Measurements from ENCODE around the gene ATP23.

The ATP23 gene

DNA sequence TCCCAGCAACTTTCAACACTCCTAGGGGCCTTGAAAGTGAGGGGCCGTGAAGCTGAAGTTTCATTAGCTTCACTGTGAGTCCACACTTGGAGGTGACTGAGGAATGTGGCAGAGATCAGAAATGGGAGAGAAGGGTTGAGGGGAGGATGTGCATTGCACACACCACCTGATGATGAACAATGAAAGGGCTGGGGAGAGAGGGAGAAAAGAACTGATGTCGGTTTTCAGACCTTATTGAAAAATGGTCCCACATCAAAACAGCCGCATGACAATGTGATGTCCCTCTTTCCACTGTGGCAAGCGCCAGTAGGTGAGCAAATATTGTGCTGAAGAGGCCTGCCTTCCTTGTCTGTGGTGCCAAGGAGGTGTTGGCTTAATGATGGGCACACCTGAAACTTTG is 32.3 kb upstream of the ATP23 start:
- DNase-seq, result no peak

DNA sequence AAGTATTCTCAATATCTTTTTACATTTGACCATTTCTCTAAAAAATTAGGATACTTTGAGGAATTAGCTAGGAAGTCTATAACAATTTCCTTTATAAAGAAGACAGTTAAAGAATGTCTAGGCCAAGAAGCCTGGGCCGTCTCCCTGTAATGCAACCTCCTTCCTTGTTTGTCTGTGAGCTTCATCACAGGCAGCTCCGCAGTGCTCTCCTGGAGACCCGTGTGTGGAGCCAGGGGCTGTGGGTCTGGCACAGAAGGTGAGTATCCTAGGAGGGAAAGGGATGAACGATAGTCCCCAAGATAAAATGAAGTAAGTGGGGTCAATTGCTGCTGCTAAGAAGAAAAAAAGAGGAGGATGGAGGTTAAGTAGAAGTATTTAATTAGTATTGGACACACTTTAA is 31.8 kb upstream of the ATP23 start:
- DNase-seq, result no peak

GRCh38 chr12:57918147-57918546 is 23.2 kb upstream of the ATP23 start:
- no peak for DNase-seq

- no peak for DNase-seq
Measured at GRCh38 chr12:57927086-57927485, 14.3 kb upstream of the ATP23 start.

DNA sequence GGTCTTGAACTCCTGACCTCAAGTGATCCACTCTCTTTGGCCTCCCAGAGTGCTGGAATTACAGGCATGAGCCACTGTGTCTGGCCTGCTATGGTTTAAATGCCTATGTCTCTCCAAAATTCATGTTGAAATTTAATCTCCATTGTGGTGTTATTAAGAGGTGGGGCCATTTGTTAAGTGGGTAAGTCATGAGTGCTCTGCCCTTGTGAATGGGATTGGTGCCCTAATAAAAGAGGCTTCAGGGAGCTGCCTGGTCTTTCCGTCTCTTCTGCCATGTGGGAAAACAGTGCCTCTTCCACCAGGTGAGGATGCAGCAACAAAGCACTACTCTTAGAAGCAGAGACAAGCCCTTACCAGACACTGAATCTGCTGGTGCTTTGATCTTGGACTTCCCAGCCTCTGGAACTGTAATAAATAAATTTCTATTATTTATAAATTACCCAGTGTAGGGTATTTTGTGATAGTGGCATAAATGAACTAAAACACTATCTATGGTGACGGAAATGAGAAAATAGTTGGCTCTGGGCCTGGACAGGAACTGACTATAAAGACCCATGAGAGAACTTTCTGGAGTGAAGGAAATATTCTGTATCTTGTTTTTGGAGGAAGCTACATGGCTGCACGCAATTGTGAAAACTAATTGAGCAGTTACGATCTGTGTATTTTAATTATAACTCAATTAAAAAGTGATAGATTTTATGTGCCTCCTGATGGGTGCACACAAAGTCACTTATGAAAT is 12.1 kb upstream of the ATP23 start:
- DNase-seq, result no peak

- no peak for DNase-seq
Measured at GRCh38 chr12:57934819-57935218, 6.5 kb upstream of the ATP23 start.

DNA sequence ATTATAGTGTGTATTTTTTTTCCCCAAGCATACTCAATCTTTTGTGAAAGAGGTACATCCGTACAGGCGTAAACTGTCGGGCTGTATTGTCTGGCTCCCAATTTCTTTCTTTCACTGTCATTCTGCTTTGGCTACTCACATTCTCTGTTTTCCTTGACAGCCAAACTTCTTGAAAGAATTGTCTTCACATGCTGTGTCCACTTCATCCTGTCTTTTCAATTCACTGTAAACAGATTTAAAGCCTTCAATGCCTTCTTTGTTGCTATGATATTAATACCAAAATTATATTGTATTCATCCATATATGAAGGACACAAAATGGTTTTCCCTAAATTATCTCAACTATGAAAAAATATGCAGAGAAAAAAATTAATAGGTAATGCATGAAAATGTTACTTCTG is 6.0 kb upstream of the ATP23 start:
- DNase-seq, result no peak

DNA sequence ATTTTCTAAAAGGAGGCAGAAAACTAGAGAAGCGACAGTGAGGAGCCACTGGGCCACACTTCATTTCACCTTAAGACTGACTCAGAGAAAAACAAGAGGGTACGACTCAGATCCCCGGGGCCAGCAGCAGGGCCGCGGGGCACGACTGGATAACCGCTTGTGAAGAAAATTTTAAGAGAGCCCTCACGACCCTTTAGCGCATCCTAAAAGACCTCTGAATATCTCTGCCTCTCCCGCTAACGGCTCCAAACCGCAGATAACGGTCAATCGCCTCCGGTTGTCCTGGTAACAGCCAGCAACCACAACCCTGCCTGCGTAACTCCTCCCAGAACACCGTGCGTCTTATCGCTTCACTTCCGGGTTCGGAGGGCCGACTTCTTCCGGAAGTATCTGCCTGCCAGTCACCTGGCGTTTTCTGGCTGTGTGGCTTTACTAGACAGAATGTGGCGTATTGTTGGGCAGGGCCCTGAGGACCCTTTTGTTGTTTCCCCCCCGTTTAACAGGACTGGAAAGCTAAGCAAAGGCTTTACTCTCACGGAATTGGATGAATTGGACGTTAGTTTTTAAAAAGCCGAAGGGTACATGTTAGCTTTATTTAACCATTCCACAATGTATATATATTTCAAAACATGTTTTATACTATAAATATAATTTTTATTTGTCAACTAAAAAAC is 5.4 kb upstream of the ATP23 start:
- DNase-seq, result peak; percentile 94

DNA sequence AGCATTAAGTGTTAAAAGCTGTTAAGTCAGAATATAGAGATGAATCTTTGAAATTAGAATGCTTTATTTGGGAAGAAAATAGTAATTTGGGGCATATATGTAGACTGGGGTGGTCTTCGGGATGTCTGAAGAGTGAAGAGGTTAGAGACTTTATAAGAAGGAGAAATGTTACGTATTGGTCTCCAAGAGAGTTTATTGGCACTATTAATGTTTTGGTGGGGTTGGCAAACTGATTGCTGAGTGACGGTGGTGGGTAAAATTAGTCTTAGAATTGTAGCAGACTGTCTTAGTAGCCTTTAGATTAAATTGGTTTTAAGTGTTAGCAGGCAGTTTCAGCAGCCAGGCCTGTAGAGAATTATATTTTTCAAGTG is 4.9 kb upstream of the ATP23 start:
- DNase-seq, result no peak

DNA sequence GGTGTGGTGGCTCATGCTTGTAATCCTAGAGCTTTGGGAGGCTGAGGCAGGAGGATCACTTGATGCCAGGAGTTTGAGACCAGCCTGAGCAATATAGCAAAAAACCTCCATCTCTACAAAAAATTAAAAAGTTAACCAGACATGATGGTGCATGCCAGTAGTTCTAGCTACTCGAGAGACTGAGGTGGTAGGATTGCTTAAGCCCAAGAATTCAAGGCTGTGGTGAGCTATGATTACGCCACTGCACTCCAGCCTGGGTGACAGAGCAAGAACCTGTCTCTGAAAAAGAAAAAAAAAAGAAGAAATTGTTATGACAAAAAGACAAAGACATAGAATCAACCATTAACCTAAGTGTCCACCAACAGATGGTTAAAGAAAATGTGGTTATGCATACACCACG is 2.1 kb upstream of the ATP23 start:
- no peak for DNase-seq

GRCh38 chr12:57940052-57940914 is 1.1 kb upstream of the ATP23 start:
- DNase-seq, result no peak

DNA sequence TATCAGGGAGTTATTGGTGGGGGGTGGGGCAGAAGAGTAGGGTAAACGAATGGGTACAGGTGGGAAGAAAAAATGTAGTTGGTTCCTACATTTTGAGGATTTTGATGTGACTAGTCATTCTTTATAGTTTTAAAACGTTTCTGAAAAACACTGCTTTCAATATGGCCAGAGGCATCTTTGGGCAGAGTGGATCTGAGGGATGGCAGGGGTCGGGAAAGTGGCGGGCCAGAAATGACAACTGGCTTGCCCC is 527 bp upstream of the ATP23 start:
- no peak for DNase-seq

- DNase-seq, result no peak
Measured at GRCh38 chr12:57943438-57944080, 2.2 kb downstream of the ATP23 start.

- no peak for DNase-seq
Measured at GRCh38 chr12:57944313-57945023, 3.1 kb downstream of the ATP23 start.

DNA sequence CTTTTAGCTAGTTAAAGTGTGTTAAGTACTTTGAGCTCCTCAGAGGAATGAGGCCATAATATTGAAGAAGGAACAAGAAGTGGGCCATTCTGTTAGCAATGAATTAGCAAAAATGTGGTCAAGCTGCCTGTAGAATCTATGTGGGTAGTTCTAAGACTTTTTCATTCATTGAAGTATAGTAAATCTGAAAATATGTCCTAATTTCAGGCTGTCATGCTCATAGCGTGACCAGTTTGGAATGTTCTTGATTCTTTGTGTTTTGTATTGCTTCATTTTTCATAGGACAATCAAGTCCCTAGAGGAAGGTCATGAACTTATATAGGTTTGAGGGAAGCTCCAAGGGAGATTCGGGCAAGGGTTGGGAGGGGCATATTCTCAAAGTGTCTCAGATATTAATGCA is 11.4 kb downstream of the ATP23 start:
- DNase-seq, result no peak

DNA sequence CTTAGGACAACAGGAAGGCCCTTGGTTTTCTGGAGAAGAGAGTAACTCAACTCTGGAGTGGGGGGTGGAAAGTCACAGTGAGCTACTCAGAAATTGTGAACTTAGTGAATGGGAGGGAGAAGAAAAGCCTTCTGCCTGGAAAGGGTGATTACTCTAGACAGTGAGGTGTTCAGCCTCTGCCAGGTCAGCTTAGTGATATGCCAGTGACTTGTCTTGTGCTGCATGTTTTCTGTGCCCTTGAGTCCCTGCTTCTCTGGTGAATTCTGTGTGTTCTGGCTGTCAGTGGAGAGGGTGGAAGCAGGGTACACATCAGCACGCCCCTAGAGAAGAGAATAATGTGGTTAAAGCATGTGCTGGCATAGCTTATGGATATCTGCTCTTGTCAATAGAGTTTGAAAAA is 13.4 kb downstream of the ATP23 start:
- no peak for DNase-seq

DNA sequence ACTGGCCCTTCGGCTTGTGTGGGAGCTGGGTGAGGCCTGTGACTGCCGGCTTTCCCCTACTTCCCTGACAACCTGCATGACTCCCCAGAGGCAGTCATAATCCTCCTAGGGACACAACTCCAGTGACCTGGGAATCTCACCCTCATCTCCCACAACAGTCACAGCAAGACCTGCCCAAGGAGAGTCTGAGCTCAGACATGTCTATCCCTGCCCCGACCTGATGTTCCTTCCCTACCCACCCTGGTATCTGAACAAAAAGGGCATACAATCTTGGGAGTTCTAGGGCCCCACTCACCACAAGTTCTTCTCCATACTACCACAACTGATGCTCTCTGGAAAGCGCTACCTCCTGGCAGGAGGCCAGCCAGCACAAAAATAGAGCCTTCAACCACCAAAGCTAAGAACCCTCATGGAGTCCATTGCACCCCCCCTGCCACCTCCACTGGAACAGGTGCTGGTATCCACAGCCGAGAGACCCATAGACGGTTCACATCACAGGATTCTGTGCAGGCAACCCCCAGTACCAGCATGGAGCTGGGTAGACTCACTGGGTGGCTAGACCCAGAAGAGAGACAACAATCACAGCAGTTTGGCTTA is 16.8 kb downstream of the ATP23 start:
- no peak for DNase-seq

- DNase-seq, result no peak
Measured at GRCh38 chr12:57964421-57964820, 23.1 kb downstream of the ATP23 start.

DNA sequence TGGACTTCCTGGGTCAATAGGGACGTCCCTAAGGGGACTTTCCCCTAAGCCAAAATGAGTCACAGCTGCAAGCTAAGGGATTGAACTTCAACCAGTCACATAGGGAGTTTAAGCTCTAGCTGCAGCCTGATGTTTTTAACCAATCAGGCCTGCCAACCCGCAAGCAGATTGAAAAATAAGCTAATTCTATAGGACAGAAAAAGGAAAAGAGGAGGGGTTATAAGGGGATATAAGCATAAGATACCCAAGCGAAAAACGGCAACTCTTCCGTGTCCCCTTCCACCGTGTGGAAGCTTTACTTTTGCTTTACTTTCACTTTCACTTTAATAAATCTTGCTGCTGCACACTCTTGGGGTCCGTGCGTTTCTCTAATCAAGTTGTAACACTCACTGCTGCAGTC is 24.4 kb downstream of the ATP23 start:
- DNase-seq, result no peak

GRCh38 chr12:57966536-57966935 is 25.2 kb downstream of the ATP23 start:
- no peak for DNase-seq

GRCh38 chr12:57983146-57983857 is 41.9 kb downstream of the ATP23 start:
- DNase-seq, result peak; percentile 36
